Stimulated activated naive CD8-positive, alpha-beta T cell treated with anti-CD3 and anti-CD28 coated beads, Interleukin-15, Interleukin-2, amounts not matched to agents 100 U/mL and 50 U/mL, for 24 hours (primary cell): ENCODE results near the gene SBF1.

Experiments
- ATAC-seq: fragments of 150-1000 bp; cut with Tn5 transposase; one replicate; pipeline ENCODE4 v1.10.0; 2021
- DNase-seq: peaks from one replicate; pipeline ENCODE4 v3.0.0; 2021

The SBF1 gene

GRCh38 chr22:50505776-50506610 lies 31.2 kb upstream of the SBF1 start:
- ATAC-seq (no peak), DNase-seq (no peak)

GRCh38 chr22:50505276-50505775 lies 30.5 kb upstream of the SBF1 start:
- no peak for ATAC-seq
- no peak for DNase-seq

- no peak for DNase-seq
- ATAC-seq = no peak
Measured at GRCh38 chr22:50504369-50505211, 29.8 kb upstream of the SBF1 start.

GRCh38 chr22:50503475-50504145 lies 28.8 kb upstream of the SBF1 start:
- DNase-seq (peak; percentile 55), ATAC-seq (no peak)

GRCh38 chr22:50502628-50503474 lies 28.0 kb upstream of the SBF1 start:
- ATAC-seq (no peak), DNase-seq (no peak)

- DNase-seq (no peak), ATAC-seq (no peak)
Measured at GRCh38 chr22:50502096-50502495, 27.3 kb upstream of the SBF1 start.

- ATAC-seq (no peak), DNase-seq (no peak)
Measured at GRCh38 chr22:50500452-50500851, 25.6 kb upstream of the SBF1 start.

GRCh38 chr22:50498322-50498890 lies 23.6 kb upstream of the SBF1 start:
- ATAC-seq (peak; percentile 79), DNase-seq (peak; percentile 73)

GRCh38 chr22:50497093-50497492 lies 22.3 kb upstream of the SBF1 start:
- DNase-seq (no peak), ATAC-seq (no peak)

- DNase-seq = peak; percentile 26
- no peak for ATAC-seq
Measured at GRCh38 chr22:50490531-50491308, 15.9 kb upstream of the SBF1 start.

- ATAC-seq (no peak), DNase-seq (no peak)
Measured at GRCh38 chr22:50489363-50490243, 14.8 kb upstream of the SBF1 start.

GRCh38 chr22:50488886-50489285 lies 14.1 kb upstream of the SBF1 start:
- no peak for DNase-seq
- no peak for ATAC-seq

GRCh38 chr22:50488006-50488677 lies 13.3 kb upstream of the SBF1 start:
- DNase-seq = no peak
- no peak for ATAC-seq

- no peak for ATAC-seq
- DNase-seq = no peak
Measured at GRCh38 chr22:50487290-50488005, 12.6 kb upstream of the SBF1 start.

- ATAC-seq = no peak
- DNase-seq = no peak
Measured at GRCh38 chr22:50486561-50487289, 11.9 kb upstream of the SBF1 start, which contains the start of gene MIOX. MIOX (plus strand) TSS chr22:50486859; CDS start chr22:50486898, 39 bp downstream.

- no peak for DNase-seq
- no peak for ATAC-seq
Measured at GRCh38 chr22:50485221-50486131, 10.6 kb upstream of the SBF1 start.
